G401.6 (cell line): ENCODE results near the gene BPI.
"Not testable (repeated sequence)": the region's sequence is repeated elsewhere in the genome, so short reads cannot be mapped to it uniquely, and the experiment has no call there.

Source experiments
- FAIRE-seq: peaks from 2 replicates; lab custom pipeline; 2012; peaks lifted over from hg19 to GRCh38; lab: Jason Lieb, UNC

BPI gene

DNA sequence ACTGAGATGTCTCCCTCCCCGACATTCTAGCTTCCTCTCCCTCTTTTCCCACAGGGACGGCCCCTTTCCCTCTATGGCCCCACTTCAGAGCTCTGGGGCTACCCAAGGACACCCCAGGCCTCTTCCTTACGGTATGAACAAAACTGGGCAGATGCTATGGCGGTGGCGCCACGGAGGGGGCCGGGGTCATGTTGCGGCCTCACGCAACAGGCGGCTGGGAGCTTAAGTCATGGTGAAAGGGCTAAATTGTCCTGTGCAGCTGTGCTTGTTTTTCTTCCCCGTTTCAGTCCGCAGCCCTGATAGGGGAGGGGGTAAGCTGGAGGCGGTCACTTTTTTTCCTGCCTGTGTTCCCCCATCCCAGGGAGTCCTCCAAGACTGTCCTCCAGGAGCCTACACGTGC, 25.8 kb upstream of the BPI start:
- FAIRE-seq: no peak

DNA sequence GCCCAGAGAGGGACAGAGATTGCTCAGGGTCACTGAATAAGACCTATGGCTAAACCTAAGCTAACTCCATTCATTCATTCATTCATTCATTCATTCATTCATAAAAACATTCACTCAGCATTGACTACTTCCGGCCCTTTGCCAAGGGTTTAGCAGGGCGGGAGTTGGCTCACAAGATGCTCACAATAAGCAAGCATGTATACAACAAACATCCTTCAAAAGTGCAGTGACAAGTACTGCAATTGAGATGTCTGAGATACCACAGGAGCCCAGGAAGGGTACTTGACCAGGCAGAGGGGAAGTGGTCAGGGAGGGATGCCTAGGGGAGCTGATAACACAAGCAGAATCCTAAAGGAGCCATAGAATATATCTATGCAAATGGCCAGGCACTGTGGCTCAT, 25.2 kb upstream of the BPI start:
- FAIRE-seq: no peak

GRCh38 chr20:38281176-38281915, 22.6 kb upstream of the BPI start:
- FAIRE-seq: not testable (repeated sequence)

GRCh38 chr20:38283236-38283635, 20.7 kb upstream of the BPI start:
- FAIRE-seq: no peak

- FAIRE-seq: not testable (repeated sequence)
Measured at GRCh38 chr20:38284066-38284650, 19.8 kb upstream of the BPI start.

DNA sequence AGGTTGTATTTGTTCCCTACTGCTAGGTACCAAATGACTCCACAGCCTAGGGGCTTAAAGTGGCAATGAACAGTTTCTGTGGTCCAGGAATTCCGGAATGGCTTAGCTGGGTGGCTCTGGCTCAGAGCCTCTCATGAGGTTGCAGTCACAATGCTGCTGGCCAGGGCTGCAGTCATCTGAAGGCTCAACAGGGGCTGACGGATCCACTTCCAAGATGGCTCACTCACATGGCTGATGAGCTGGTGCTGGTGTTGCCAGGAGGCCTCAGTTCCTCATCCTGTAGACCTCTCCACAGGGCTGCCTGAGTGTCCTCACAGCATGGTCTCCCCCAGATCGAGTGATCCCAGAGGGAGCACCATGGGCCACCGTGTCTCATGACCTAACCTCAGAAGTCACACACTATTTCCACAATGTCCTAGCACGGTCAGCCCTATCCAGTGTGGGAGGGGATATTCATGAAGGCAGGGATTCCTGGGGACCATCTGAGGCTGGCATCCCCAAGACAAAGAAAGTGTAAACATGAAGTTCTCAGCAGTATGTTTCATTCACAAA, 19.0 kb upstream of the BPI start:
- FAIRE-seq: no peak

GRCh38 chr20:38286586-38287531, 17.1 kb upstream of the BPI start:
- no peak for FAIRE-seq

GRCh38 chr20:38290829-38291814, 12.8 kb upstream of the BPI start:
- no peak for FAIRE-seq

DNA sequence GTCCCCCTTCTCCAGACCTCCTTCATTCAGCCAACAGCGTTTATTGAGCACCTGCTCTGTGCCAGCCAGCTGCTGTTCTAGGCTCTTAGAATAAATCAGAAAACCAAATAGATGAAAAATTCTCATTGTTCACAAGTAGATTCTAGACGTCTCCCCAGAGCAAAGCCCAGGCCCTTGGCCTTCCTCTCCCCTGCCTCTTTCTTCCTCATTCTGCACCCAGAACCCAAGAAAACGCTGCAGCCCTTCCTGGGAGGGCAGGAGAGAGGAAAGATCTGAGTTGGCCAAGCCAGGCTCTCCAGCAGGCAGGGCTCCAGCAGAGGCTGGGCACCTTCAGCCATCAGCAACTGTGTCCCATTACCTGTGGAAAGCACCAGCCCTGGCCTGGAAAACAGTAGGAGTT, 12.0 kb upstream of the BPI start:
- no peak for FAIRE-seq

- no peak for FAIRE-seq
Measured at GRCh38 chr20:38293491-38294065, 10.4 kb upstream of the BPI start.

DNA sequence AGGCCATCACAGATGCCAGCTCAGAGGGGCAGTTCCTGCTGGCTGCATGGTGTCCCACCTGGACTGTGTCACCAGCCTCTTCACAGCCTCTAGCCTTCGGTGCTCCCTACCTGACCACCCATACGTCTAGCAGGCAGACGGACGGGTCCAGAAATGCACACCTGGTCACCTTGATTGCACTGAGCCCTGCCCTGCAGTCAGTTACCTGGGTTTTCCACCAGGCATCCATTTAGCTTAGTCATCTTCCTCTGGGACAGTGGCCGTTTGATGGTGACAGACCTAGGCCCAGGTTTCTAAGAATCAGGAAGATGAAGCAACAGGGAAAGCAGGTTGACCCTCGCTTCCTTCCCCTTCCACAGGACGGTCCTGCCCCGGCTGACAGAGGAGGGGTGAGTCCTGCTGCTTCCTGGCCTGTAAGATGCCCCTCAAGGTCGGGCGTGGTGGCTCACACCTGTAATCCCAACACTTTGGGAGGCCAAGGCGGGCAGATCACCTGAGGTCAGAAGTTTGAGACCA, 9.8 kb upstream of the BPI start:
- no peak for FAIRE-seq

DNA sequence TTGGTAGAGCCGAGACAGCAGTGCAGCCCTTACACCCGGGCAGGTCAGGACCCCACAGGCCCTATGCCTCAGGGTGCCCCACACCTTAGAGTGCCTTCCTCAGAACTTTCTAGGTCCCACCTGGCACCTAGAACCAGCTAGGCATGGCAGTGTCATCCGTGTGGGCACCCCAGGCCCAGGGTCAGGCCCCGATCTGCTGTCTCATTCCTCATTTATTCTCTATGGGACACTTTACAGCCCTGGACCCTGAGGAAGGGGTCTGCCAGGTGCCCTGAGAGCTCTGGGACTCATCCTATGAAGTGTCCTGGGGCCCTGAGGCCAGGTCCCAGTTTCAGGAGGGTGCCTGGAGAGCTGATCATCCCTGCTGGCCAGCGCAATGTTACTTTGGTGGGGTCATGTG, 8.1 kb upstream of the BPI start:
- FAIRE-seq: no peak

GRCh38 chr20:38296433-38296832, 7.5 kb upstream of the BPI start:
- no peak for FAIRE-seq

- FAIRE-seq: no peak
Measured at GRCh38 chr20:38297916-38298674, 5.9 kb upstream of the BPI start.

DNA sequence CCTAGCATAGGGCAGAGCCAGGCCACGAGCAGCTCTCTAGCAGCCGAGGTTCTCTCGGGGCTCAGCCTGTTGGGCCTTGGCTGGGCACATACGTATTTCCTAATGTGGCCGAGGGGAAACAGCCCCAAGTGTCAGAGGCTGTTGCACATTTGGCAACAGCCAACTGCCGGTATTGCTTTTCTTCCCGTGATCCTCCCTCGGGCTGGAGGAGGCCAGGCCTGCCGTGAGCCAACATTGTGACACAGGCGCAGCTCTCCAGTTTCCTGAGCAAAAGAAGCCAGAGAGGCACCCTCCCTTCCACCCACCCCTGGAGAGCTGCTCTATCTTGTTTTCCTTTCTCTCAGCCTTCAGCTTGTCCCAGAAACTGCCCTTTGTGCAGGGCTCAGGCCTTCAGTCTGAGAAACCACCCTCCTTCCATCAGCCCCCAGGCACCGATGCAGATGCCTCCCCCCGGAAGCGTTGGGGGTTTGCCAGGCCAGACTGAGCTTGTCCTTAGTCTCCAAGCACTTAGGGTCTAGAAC, 5.1 kb upstream of the BPI start:
- no peak for FAIRE-seq

GRCh38 chr20:38299963-38300362, 4.0 kb upstream of the BPI start:
- no peak for FAIRE-seq

DNA sequence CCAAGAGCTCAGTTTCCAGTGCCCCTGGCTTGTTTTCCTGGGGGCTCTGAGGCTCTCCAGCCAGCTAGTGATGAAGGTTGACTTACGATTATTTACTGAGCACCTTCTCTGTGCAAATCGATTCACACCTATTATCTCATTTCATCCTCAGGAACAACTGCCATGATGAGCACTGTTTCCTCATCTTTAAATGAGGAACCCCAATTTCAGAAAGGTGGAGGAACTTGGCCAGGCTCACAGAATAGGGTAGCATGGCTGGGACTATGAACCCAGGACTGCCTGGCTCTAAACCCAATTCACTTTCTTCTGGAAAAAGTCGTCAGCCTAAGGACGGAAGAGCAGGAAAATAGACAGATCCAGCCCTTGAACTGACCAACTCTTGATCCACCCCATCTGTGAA, 3.5 kb upstream of the BPI start:
- FAIRE-seq: no peak

- no peak for FAIRE-seq
Measured at GRCh38 chr20:38301309-38301708, 2.6 kb upstream of the BPI start.

- FAIRE-seq: no peak
Measured at GRCh38 chr20:38302786-38303185, 1.2 kb upstream of the BPI start.

GRCh38 chr20:38304845-38305447, 990 bp downstream of the BPI start:
- no peak for FAIRE-seq
